HuH-7.5 (cell line): ENCODE results near the gene TNPO3.
"Not testable (repeated sequence)": the region's sequence is repeated elsewhere in the genome, so short reads cannot be mapped to it uniquely, and the experiment has no call there.

ENCODE experiments used
- DNase-seq: peaks from one replicate; pipeline ENCODE4 v3.0.0; 2011; ENCODE audit warnings: low spot score

TNPO3 gene

GRCh38 chr7:128961030-128961659 lies 93.8 kb downstream of the TNPO3 start:
- DNase-seq = no peak

DNA sequence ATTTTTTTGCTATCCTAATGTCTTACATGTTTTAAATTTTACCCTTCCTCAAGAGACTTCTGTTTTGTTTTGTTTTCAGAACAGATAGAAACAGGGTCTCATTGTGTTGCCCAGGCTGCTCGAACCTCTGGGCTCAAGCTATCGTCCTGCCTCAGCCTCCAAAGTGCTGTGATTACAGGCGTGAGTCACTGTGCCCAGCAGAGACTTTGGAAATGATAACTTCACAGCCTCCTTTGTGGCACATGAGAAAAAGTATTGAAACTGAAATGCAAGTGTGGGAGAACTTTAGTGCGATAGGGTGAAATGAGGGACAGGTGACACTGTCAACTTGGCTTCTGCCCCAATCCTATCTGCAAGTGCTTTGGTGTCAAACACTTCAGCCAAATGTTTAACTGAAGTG lies 95.6 kb downstream of the TNPO3 start:
- DNase-seq = no peak

DNA sequence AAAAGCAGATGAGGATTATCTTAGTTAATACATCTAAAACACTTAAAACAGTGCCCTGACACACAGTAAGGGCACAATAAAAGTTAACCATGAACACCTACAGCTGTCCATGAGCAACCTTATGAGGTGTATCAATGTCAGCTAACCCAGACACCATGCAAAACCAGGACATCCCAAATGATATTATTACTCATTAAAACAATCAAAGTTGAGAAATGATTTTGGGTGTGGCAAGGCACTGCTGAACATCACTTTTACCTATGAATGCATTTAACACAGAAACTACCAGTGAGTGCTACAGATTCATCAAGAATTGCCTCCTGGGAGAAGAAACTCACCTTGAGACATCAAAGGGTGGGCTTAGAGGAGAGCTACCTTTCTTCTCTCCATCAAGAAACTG lies 98.9 kb downstream of the TNPO3 start:
- DNase-seq = no peak

DNA sequence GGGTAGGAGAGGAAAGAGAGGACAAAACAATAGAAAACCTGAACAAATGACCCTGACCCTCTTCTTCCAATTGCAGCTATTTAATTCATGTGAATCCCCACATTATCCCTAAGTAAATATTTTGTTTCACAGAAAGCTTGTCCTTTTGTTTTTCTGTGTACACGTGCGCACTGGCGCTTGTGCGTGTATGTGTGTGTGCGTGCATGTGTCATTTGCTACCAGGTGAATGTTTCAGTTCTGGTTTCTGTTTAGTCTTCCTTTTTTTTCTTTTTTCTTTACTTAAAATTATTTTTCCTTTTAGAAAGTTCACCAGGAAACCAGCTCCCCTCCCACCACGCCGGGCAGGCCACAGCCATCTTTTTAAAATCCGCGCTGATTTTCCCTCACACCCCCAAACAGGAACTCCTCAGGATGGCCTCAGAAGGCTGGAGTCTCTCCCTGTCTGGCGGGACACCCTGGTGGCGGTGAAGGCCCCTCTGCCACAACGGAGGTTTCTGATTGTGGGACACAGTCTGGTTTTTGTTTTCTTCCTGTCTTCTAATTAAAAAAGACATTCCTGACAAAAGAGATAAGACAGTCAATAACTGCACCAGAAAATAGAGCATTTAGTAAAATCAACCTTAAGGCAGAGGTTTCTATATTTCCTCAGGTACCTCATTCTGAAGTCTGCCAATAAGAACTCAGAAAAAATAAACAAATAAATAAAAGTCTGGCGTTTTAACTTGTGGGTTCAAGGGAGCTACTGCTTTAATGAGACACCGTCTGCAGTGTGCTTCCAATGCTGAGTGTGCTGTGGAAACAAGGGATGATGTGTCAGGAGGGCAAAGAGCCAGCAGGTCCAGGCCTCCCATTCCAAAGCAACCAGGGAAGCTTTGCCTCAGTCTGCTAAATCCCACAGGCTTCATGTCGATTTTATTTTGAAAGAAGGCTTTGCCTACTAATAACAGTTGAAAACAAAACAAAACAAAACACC lies 99.8 kb downstream of the TNPO3 start:
- no peak for DNase-seq

DNA sequence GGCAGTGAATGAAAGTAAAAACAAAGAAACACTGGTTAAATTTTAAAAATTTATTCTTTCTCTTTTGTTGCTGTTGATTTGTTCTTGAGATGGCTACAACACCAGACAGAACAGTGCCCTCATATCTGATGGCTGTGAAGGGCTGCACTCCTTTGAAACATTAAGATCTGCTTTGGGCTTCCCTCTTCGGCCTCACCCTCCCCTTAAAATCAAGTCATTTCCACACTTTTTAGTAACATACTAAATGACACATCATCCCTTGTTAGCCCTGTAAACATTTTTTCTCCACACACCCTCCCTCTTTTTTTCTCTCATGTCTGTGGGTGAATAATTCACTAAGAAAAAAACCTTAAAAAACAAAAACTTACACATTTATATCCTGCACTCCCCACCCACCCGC lies 100.8 kb downstream of the TNPO3 start:
- no peak for DNase-seq

GRCh38 chr7:128951296-128951695 lies 103.6 kb downstream of the TNPO3 start:
- DNase-seq = no peak

- DNase-seq = no peak
Measured at GRCh38 chr7:128948976-128949760, 105.7 kb downstream of the TNPO3 start.

DNA sequence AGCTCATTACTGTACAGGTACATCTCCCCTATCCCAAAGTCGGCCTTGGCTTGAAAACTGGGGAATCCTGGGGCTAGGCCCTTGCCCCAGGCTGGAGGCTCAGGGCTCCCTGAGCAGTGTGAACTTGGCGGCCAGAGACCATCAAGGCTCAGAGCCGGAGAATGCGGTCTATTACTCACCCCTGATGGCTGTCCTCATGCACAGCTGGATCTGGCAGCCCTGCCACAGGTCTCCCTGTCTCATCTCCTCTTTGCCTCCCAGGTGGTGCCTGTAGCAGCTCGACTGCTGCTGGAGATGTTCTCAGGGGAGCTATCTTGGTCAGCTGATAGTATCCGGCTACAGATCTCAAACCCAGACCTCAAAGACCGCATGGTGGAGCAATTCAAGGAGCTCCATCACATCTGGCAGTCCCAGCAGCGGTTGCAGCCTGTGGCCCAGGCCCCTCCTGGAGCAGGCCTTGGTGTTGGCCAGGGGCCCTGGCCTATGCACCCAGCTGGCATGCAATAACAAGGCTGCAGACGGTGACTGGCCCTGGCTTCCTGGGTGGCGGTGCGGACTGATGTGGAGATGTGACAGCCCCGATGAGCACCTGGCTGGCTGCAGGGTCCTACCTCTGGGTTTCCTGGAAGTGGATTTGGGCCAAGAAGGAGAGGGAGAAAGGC lies 106.5 kb downstream of the TNPO3 start:
- no peak for DNase-seq

DNA sequence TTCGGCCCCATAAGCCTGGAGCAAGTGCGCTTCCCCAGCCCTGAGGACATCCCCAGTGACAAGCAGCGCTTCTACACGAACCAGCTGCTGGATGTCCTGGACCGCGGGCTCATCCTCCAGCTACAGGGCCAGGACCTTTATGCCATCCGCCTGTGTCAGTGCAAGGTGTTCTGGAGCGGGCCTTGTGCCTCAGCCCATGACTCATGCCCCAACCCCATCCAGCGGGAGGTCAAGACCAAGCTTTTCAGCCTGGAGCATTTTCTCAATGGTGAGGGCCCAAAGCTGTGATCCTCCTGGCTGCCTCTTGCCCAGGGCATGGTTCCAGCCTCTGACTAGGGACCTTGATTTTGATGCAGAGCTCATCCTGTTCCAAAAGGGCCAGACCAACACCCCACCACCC lies 107.1 kb downstream of the TNPO3 start:
- no peak for DNase-seq

GRCh38 chr7:128946936-128947830 lies 107.7 kb downstream of the TNPO3 start:
- no peak for DNase-seq

GRCh38 chr7:128945668-128946366 lies 109.1 kb downstream of the TNPO3 start:
- no peak for DNase-seq

GRCh38 chr7:128944487-128945236 lies 110.2 kb downstream of the TNPO3 start:
- no peak for DNase-seq

- not testable (repeated sequence) for DNase-seq
Measured at GRCh38 chr7:128943251-128943650, 111.7 kb downstream of the TNPO3 start.

GRCh38 chr7:128941946-128942526 lies 112.9 kb downstream of the TNPO3 start:
- DNase-seq = no peak

GRCh38 chr7:128941323-128941890 lies 113.5 kb downstream of the TNPO3 start:
- DNase-seq = no peak

DNA sequence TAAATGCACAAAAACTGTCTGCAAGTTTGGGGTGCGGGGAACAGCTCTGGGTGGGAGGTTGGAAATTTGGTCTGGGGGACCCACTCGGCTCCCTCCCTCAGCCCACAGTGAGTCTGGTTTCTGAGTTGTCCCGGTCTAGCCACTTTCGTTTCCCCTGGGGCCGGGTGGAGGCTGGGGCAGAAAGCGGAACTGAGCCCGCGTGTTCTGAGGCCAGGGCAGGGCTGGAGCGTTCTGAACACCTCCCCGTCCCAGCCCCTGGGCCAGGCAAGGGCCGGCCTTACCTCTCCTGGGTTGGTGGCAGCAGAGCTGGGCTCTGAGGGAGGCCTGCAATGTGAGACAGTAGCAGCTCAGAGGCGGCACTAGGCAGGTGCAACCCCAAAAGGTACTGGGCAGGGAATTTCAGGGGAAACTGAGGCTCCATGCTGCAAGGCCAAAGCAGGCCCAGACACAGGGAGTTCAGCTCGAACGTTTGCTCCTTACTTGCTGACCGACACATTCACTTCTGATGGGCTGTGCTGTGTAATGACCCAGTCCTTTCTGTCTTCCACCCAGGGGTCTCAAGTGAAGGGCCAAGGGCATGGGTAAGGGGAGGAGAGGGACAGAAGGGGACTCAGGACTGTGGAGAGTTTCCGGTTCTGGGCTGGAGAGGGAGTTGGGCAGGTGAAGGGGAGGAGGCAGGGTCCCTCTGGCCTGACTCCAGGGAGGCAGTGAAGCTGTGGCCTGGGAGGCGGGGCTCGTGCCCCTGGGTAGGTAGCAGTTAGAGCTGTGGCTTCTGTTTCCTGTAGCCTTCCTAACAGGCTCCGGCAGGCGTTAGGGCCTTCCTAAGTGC lies 114.2 kb downstream of the TNPO3 start:
- DNase-seq = no peak

- DNase-seq = no peak
Measured at GRCh38 chr7:128939861-128940410, 115.0 kb downstream of the TNPO3 start.
